ENCODE results near the gene AGRN.

AGRN gene

GRCh38 chr1:1084372-1085170, 64.7 kb downstream of the AGRN start:
- no peak for TF ChIP-seq CTCF (IDR thresholded peaks at IDR 0.05; ENCODE audit: extremely low read depth, missing control alignments)
- DNase-seq (ENCODE audit: low spot score): no peak

DNA sequence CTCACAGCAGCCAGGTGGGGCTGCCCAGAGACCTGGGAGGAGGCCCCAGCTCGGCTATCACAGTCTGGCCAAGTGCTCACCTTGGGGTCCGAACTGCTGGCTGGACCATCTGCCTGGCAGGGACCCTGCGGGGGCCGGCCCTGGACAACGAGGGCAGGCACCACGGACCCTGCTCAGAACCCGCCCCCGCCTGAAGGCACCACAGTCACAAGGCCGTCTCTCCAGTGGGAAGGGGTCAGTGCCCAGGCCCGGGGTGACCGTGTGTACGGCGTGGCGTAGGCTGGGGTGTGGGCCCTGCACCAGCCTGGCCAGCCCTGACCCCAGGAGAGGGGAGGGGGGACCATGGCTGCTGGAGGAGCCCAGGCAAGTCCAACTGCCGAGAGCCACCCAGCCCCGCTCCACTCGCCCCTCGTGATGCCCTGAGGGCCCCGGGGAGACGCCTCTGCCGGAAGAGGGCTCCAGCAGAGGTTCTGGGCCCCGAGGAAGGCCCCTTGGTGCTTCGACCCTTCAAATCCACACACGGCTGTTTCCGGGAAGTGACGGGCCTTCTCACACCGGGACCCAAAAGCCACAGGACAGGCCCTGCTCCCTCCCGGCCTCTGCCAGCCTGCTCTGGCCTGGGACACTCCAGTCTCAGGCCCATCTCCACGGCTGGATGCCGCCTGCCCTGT, 65.4 kb downstream of the AGRN start:
- no peak for DNase-seq (ENCODE audit: low spot score)
- no peak for TF ChIP-seq CTCF (IDR thresholded peaks at IDR 0.05; ENCODE audit: extremely low read depth, missing control alignments)

- no peak for TF ChIP-seq CTCF (IDR thresholded peaks at IDR 0.05; ENCODE audit: extremely low read depth, missing control alignments)
- DNase-seq (ENCODE audit: low spot score): no peak
Measured at GRCh38 chr1:1085911-1086841, 66.3 kb downstream of the AGRN start.

- DNase-seq (ENCODE audit: low spot score): no peak
- TF ChIP-seq CTCF (IDR thresholded peaks at IDR 0.05; ENCODE audit: extremely low read depth, missing control alignments): no peak
Measured at GRCh38 chr1:1086911-1087341, 67.0 kb downstream of the AGRN start.

GRCh38 chr1:1087351-1088028, 67.6 kb downstream of the AGRN start:
- DNase-seq (ENCODE audit: low spot score): no peak
- no peak for TF ChIP-seq CTCF (IDR thresholded peaks at IDR 0.05; ENCODE audit: extremely low read depth, missing control alignments)

- DNase-seq (ENCODE audit: low spot score): no peak
- TF ChIP-seq CTCF (IDR thresholded peaks at IDR 0.05; ENCODE audit: extremely low read depth, missing control alignments): no peak
Measured at GRCh38 chr1:1088029-1088800, 68.3 kb downstream of the AGRN start.

Data from GM20000 (cell line).